CD4-positive, alpha-beta T cell treated with Interleukin-6 for 4 hours (primary cell): ENCODE results near the gene SEC14L6.

Experiments
- DNase-seq: peaks from one replicate; pipeline ENCODE4 v3.0.0-alpha.2; 2020; ENCODE audit warnings: mixed read lengths

SEC14L6 gene

GRCh38 chr22:30531651-30532608 is 14.6 kb downstream of the SEC14L6 start:
- no peak for DNase-seq

GRCh38 chr22:30526656-30527055 is 19.9 kb downstream of the SEC14L6 start:
- no peak for DNase-seq

- DNase-seq, result no peak
Measured at GRCh38 chr22:30523646-30524489, 22.7 kb downstream of the SEC14L6 start.

- DNase-seq, result no peak
Measured at GRCh38 chr22:30521368-30522156, 25.0 kb downstream of the SEC14L6 start.

GRCh38 chr22:30519842-30520425 is 26.6 kb downstream of the SEC14L6 start:
- DNase-seq, result no peak

GRCh38 chr22:30516731-30517130 is 29.8 kb downstream of the SEC14L6 start:
- DNase-seq, result no peak

GRCh38 chr22:30516273-30516672 is 30.3 kb downstream of the SEC14L6 start:
- DNase-seq, result no peak

GRCh38 chr22:30514252-30514651 is 32.3 kb downstream of the SEC14L6 start:
- DNase-seq, result no peak

- no peak for DNase-seq
Measured at GRCh38 chr22:30513462-30513861, 33.1 kb downstream of the SEC14L6 start.

- DNase-seq, result no peak
Measured at GRCh38 chr22:30511911-30512310, 34.6 kb downstream of the SEC14L6 start.

- DNase-seq, result no peak
Measured at GRCh38 chr22:30511109-30511508, 35.4 kb downstream of the SEC14L6 start.

GRCh38 chr22:30508216-30508615 is 38.3 kb downstream of the SEC14L6 start:
- no peak for DNase-seq

GRCh38 chr22:30507670-30508069 is 38.9 kb downstream of the SEC14L6 start:
- DNase-seq, result no peak

GRCh38 chr22:30506507-30506968 is 40.0 kb downstream of the SEC14L6 start:
- no peak for DNase-seq

GRCh38 chr22:30503551-30503950 is 43.0 kb downstream of the SEC14L6 start:
- no peak for DNase-seq

GRCh38 chr22:30502911-30503310 is 43.6 kb downstream of the SEC14L6 start:
- no peak for DNase-seq

- DNase-seq, result no peak
Measured at GRCh38 chr22:30502153-30502552, 44.4 kb downstream of the SEC14L6 start.

- DNase-seq, result no peak
Measured at GRCh38 chr22:30500628-30501027, 45.9 kb downstream of the SEC14L6 start.

- no peak for DNase-seq
Measured at GRCh38 chr22:30497466-30498150, 48.9 kb downstream of the SEC14L6 start.

- no peak for DNase-seq
Measured at GRCh38 chr22:30495041-30495784, 51.3 kb downstream of the SEC14L6 start.

- DNase-seq, result no peak
Measured at GRCh38 chr22:30492144-30492543, 54.4 kb downstream of the SEC14L6 start.
